GM18868 (cell line): Measurements from ENCODE around the gene EDC4.

Source experiments
- ATAC-seq: cut with Tn5 transposase; IDR thresholded peaks from one replicate; pipeline ENCODE4 v1.9.1; 2021; ENCODE audit warnings: mild to moderate bottlenecking, moderate library complexity; ENCODE audit not compliant: unreplicated experiment

The EDC4 gene

DNA sequence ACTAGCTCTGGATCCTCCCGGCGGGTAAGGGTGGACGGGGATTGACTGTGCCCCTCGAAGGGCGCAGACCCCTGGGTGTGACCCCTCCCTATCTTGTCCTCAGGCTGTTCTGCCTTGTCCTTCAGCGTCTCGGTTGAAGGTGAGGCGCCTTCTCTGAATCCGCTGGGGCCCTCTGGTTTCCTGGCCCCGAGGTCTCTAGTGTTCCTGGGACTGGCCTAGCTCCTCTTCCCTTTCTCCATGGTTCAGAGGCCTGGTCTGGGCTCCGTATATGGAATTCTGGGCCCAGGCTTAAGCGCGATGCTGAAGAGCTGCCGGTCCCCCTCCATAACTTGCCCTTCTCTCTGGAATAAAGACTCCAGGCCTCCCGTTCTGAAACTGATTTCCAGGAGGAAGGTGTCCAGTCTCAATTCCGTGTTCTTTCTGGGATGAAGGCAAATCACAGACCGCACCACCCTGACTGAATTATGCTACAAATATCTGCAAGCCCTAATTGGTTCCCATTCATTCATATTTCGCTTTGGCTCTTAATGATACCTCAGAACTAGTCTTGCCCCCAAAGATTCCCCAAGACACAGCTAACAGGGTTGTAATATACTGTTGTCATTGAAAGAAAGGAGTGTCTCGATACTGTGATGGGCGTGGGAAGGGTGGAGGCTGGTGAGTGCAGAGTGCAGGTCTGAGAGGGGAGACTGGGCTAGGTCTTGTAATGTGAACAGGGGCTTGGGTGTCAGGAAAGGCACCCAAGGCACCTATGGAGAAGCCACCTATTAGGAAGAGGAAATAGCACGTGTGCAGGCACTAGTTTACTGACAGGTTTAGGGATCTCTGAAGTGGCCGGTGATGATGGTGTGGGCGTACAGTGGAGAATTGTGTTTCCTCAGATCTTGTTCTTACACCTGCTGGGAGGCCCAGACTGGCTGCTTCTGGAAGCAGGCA is 851 bp downstream of the EDC4 start:
- no peak for ATAC-seq

DNA sequence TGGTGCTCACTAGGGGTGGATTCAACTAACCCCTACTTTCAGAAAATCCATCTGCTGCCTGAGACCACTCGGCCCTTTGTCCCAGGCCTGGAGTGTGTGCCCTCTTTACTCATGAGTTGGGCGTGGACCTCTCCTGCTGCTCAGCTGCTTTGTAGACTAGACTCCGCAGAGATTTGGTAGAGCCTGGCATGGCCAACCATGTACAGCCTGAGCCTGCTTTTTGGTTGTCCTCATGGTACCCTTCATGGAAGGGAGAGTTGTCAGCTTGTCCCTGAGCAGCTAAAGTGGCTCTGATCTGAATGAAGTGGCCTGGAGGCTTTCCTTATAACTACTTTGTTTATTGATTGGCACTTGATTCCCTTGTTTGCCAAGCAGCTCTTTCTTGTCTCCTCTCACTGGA is 1.5 kb downstream of the EDC4 start:
- ATAC-seq, result no peak

- no peak for ATAC-seq
Observed at GRCh38 chr16:67877064-67877463, 4.2 kb downstream of the EDC4 start.

DNA sequence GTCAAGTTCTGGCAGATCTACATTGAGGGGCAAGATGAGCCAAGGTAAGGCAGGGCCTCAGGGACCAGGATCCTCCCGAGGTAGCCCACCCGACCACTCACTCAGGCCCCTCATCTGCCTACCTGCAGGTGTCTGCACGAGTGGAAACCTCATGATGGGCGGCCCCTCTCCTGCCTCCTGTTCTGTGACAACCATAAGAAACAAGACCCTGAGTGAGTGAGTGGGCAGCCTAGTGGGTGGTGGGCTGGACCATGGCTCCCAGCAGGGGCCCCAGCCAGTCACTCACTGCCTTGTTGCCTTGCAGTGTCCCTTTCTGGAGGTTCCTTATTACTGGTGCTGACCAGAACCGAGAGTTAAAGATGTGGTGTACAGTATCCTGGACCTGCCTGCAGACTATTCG is 5.4 kb downstream of the EDC4 start:
- no peak for ATAC-seq

DNA sequence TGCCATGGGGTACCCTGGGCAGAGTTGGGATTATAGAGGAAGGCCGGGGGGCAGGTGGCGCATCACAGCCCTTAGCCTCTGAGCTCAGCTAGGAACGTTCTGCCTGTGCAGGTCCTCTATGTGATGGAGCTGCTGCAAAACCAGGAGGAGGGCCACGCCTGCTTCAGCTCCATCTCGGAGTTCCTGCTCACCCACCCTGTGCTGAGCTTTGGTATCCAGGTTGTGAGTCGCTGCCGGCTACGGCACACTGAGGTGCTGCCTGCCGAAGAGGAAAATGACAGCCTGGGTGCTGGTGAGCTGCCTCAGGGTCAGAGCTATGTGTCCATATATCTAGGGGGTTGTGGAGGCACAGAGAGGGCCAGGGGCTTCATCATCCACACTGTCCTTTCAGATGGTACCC is 6.0 kb downstream of the EDC4 start:
- ATAC-seq, result no peak

GRCh38 chr16:67879462-67879861 is 6.6 kb downstream of the EDC4 start:
- no peak for ATAC-seq

GRCh38 chr16:67879936-67880335 is 7.1 kb downstream of the EDC4 start:
- ATAC-seq, result no peak

DNA sequence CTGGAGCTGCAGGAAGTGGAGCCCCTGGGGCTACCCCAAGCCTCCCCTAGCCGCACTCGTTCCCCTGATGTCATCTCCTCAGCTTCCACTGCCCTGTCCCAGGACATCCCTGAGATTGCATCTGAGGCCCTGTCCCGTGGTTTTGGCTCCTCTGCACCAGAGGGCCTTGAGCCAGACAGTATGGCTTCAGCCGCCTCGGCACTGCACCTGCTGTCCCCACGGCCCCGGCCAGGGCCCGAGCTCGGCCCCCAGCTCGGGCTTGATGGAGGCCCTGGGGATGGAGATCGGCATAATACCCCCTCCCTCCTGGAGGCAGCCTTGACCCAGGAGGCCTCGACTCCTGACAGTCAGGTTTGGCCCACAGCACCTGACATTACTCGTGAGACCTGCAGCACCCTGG is 7.7 kb downstream of the EDC4 start:
- no peak for ATAC-seq

DNA sequence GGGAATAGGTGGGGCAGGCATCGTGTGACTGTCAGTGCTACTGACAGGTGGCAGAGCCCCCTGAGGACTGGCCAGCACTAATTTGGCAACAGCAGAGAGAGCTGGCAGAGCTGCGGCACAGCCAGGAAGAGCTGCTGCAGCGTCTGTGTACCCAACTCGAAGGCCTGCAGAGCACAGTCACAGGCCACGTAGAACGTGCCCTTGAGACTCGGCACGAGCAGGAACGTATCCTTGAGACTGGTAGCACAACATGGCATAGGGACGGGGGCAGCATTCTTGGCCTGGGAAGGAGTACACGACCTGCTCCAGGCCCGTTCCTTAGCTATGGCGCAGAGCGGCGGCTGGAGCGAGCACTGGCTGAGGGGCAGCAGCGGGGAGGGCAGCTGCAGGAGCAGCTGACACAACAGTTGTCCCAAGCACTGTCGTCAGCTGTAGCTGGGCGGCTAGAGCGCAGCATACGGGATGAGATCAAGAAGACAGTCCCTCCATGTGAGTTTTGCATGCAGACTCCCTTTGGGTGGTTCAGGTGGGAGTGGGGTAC is 8.8 kb downstream of the EDC4 start:
- no peak for ATAC-seq

DNA sequence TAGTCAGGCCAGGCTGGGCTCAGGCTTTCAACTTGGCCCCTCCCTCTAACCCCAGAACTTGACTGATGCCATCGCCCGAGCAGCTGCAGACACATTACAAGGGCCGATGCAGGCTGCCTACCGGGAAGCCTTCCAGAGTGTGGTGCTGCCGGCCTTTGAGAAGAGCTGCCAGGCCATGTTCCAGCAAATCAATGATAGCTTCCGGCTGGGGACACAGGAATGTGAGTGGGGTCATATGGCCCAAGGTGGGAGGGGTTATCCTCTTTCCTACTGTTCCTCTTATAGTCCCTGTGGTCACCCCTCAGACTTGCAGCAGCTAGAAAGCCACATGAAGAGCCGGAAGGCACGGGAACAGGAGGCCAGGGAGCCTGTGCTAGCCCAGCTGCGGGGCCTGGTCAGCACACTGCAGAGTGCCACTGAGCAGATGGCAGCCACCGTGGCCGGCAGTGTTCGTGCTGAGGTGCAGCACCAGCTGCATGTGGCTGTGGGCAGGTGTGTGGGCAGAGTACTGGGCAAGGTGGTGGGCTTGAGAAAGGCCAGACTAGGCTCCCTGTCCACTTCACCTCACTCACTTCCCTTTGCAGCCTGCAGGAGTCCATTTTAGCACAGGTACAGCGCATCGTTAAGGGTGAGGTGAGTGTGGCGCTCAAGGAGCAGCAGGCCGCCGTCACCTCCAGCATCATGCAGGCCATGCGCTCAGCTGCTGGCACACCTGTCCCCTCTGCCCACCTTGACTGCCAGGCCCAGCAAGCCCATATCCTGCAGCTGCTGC is 9.7 kb downstream of the EDC4 start:
- no peak for ATAC-seq

DNA sequence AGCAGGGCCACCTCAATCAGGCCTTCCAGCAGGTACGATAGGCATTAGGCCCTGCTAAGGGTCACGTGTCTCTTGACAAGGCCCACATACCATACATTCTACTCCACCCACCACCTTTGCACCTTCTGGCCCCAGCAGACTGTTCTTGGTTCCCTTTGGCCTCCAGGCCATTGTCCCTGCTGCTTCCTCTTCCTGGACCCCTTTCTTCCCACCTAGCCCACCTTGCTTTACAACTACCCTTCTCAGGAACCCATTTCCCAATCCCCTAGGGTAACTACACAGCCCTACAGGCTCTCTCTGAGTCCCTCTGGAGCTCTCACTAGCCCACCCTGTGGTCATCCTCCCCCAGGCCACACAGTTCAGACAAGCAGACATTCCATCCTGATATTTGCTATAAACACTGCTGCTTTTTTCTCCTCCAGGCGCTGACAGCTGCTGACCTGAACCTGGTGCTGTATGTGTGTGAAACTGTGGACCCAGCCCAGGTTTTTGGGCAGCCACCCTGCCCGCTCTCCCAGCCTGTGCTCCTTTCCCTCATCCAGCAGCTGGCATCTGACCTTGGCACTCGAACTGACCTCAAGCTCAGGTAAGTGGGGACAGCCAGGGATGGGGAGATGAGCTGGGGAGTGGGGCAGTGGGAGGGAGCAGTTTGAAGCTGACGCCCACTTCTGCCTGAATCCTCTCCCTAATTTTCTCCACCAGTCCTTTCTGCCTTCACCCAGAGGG is 10.5 kb downstream of the EDC4 start:
- no peak for ATAC-seq

DNA sequence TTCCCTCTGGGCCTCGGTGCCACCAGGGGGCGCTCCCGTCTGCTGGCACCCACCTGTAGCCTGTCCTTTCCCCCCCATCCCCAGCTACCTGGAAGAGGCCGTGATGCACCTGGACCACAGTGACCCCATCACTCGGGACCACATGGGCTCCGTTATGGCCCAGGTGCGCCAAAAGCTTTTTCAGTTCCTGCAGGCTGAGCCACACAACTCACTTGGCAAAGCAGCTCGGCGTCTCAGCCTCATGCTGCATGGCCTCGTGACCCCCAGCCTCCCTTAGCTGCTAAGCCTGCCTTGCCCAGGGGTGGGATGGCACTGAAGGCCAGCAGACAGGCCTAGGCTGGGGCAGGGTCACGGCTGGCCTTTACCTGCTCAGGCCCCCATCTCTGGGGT is 11.0 kb downstream of the EDC4 start:
- ATAC-seq, result no peak

GRCh38 chr16:67884684-67885083 is 11.8 kb downstream of the EDC4 start, which contains the start of gene NRN1L:
TSS of gene NRN1L (plus strand) at chr16:67884885. CDS start at chr16:67884904, 19 bp downstream.
- ATAC-seq, result no peak

GRCh38 chr16:67885545-67885944 is 12.7 kb downstream of the EDC4 start:
- no peak for ATAC-seq

- ATAC-seq, result no peak
Observed at GRCh38 chr16:67885976-67886375, 13.1 kb downstream of the EDC4 start.

DNA sequence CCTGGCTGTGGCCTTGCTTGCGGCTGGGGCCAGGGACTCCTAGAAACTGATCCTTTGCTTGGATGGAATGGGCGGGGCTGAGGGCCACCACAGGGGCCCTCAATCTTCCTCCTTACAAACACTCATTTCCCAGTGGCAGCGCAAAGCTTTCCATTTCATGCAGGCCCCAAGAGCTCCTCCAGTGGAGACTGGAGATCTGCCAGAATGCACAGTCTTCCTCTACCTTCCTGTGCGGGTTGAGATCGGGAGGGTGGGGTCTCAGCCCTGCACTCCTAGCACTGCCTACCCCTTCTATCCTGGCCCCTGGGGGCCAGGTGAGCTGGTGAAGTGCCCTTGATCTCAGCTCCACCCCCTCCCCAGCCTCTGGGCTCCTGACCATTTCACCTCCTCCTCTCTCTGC is 13.5 kb downstream of the EDC4 start:
- no peak for ATAC-seq

GRCh38 chr16:67888331-67888730 is 15.5 kb downstream of the EDC4 start:
- ATAC-seq, result no peak

- ATAC-seq, result no peak
Observed at GRCh38 chr16:67892375-67892774, 19.5 kb downstream of the EDC4 start.

GRCh38 chr16:67892899-67893742 is 20.3 kb downstream of the EDC4 start, which contains the start of gene PSKH1:
TSS of gene PSKH1 (plus strand) at chr16:67893254. CDS start at chr16:67908750, 15,496 bp downstream.
- ATAC-seq, result peak; percentile 95
